HG02938 (cell line): ENCODE measurements around the gene TNRC18.
"Not testable (repeated sequence)": the region's sequence is repeated elsewhere in the genome, so short reads cannot be mapped to it uniquely, and the experiment has no call there.

Source experiments
- ATAC-seq: cut with Tn5 transposase; IDR thresholded peaks from one replicate; pipeline ENCODE4 v1.9.1; 2021; ENCODE audit warnings: mild to moderate bottlenecking, moderate library complexity; ENCODE audit not compliant: unreplicated experiment

The TNRC18 gene

GRCh38 chr7:5279734-5280133, 143.9 kb downstream of the TNRC18 start:
- ATAC-seq: no peak

GRCh38 chr7:5278766-5279165, 144.9 kb downstream of the TNRC18 start:
- no peak for ATAC-seq

- ATAC-seq: no peak
These were observed 147.0 kb downstream of the TNRC18 start for GRCh38 chr7:5276611-5277010.

- ATAC-seq: not testable (repeated sequence)
These were observed 147.5 kb downstream of the TNRC18 start for GRCh38 chr7:5276123-5276522.

DNA sequence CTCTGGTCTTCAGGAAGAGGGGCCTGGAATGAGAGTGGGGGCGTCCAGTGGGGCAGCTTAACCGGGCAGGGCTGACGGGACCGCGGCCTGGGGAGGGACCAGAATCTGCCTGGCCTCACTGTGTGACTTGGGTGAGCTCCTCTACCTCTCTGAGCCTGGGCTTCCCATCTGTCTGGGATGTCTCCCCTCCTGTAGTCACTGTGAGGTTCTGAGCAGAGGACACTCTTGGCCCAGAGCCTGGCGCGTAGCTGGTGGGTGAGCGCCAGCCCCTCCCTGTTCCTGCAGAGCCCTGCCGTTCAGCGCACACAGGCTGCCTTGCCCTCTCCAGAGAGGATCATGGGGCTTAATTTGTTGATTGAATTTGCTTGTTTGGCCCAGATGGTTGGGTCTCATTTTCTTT, 148.1 kb downstream of the TNRC18 start:
- not testable (repeated sequence) for ATAC-seq

- ATAC-seq: not testable (repeated sequence)
These were observed 148.6 kb downstream of the TNRC18 start for GRCh38 chr7:5274985-5275431.

DNA sequence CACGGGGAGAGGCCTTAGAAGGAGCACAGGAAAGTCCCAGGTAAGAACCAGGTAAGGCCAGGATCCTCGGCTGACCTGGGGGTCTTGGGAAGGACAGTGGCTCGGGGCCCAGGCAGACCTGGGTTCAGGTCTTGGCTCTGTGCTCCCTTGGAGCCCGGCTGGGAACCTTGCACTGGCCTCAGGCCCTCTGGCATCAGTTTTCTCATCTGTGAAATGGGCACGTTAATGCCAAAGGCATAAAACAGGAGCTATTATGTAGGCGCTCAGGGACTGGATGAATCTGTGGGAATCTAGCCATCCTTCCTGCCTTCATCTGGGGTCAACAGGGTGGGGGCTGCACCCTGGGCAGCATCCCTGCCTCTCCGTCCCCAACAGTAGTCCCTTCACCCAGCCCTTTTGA, 149.2 kb downstream of the TNRC18 start:
- ATAC-seq: no peak

GRCh38 chr7:5273831-5274405, 149.7 kb downstream of the TNRC18 start:
- ATAC-seq: not testable (repeated sequence)

GRCh38 chr7:5270788-5271187, 152.8 kb downstream of the TNRC18 start:
- no peak for ATAC-seq

DNA sequence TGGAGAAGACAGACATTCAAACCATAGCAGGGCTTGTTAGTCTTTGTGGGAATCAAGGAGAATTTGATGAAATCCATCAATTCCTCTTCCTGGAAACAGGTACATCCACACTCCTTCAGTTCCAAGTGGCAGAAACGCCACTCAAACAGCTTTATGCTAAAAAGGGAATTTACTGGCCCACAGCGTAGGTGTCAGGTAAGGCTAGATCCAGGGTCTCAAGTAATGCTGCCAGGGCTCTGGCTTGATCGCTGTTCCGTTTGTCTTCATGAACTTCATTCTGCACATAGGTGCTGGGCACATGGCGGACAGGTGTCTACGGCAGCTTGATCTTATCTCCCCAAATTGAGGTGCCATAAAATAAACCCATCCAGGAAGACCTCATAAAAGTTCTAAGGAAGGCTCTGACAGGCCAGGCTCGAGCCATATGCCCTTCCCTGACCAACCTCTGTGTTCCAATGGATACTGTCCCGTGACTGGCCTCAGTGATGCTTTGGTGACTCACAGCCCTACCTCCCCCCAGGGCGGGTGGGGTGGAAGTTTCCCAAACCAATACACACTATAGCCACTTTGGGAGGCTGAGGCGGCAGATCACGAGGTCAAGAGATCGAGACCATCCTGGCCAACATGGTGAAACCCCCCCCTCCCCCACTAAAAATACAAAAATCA, 153.5 kb downstream of the TNRC18 start:
- not testable (repeated sequence) for ATAC-seq

GRCh38 chr7:5267829-5268228, 155.8 kb downstream of the TNRC18 start:
- ATAC-seq: not testable (repeated sequence)

GRCh38 chr7:5266191-5267028, 157.2 kb downstream of the TNRC18 start:
- no peak for ATAC-seq

DNA sequence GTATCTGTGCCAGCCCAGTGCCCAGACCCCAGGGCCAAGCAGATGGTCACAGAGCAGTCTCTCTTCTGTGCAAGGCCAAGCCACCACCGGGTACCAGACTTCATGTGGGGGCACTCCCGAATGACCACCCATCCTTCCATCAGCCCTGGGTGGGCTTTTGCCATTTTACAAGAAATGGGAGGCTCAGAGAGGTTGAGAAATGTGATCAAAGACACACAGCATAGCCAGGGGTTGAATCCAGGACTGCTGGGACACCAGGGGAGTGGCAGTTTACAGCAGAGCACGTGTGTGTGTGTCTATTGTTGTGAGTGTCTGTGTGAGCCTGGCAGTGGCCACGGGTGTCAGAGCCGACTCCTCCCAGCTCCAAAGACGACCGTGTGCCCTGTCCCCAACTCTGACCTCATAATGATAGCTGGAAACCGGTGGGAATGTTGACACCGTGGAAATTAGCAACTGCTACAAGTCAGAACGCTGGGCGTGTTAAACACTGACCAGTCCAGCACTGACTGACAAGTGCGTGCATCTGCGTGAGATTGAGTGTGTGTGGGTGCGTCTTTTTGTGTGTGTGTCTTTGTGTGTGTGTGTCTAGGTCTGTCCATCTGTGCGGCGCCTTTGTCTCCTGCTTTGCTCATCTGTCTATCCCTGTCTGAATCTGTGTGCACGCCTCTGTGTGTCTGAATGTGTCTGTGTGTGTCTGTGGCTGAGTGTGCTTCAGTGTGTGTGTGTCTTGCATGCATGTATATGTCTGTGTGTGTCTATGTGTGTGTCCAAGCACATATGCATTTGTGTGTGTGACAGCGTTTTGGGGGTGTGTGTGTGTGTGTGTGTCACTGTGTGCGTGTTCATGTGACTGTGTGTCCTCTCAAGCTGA, 158.1 kb downstream of the TNRC18 start:
- no peak for ATAC-seq

- ATAC-seq: not testable (repeated sequence)
These were observed 160.6 kb downstream of the TNRC18 start for GRCh38 chr7:5263066-5263465.

GRCh38 chr7:5260530-5261068, 163.0 kb downstream of the TNRC18 start:
- not testable (repeated sequence) for ATAC-seq
